Measurements from ENCODE around the gene NRTN.

NRTN gene

DNA sequence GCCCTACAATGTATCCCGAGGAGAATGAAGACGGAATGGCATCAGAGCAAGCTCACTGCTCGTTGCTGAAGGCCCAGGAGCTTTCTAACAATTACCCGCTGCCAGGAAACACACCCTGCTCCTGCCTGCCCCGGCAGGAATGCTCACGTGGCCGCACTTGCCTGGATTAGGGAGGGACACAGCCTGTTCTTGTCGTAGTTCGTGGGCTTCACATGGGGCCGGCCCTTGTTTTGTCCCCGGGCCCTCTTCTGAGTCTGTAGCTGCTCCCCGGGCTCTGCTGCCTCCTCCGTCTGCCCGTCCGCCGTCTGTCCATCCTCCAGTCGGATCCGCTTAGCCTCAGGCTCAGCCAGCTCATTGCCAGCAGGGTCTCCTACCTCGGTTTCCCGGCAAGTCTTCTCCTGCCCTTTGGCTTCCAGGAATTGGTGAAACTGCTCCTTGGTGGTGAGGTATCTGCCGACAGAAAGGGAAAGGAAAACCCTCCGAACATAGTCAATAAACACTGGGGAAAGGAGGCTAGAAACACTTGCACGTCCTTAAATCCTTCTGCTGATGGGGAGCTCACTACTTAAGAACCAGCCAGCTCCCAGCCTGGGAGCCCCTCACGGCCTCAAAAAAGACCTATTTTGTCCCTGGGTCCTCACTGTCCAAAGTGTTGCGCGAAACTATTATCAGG, 14.8 kb upstream of the NRTN start:
- DNase-seq, result no peak

DNA sequence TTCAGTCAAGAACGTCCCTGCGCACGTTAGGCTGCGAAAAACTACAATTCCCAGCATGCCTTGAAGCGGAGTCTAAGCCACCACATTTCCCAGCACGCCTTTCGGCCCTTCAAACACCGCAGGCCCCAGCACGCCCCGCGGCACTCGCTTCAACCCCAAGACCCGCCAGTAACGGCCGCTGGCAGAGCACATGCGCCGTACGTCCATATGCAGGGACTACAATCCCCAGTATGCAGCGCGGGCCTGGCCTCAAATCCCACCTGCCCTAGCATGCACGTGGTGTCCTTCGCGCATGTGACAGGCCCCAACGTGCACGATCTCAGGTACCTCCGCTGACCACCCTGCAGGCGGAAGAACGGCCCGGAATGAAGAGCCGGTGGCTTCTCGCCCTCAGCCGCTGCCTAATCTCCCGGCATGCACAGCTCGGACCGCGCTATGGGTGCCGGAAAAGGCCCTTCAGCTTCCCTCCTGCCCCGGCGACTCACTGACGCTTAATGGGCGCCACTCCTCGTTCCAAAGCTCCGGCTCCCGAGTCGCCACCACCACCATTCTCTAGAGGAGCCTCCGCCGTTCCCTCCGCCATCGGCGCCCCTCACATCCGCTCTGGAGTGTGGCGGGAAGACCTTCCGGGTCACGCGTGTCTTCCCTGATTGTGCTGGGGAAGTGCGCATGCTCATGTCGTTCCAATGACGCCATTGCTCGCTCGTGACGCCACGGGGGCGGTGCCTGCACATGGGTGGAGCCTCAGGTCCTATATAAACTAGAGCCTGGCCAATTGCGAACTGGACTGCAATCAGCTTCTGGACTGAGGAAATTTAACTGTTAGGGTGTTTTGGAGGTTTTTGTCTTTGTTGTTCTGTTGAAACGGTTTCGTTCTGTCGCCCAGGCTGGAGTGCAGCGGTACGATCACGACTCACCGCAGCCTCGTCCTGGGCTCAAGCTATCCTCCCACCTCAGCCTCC, 14.0 kb upstream of the NRTN start, which contains the start of gene DUS3L:
Gene DUS3L (minus strand): TSS at position 605 of the 962 bp plus-strand sequence. CDS start 22 bp downstream, at position 583.
- peak; percentile 56 to 98 (median 93) for DNase-seq

DNA sequence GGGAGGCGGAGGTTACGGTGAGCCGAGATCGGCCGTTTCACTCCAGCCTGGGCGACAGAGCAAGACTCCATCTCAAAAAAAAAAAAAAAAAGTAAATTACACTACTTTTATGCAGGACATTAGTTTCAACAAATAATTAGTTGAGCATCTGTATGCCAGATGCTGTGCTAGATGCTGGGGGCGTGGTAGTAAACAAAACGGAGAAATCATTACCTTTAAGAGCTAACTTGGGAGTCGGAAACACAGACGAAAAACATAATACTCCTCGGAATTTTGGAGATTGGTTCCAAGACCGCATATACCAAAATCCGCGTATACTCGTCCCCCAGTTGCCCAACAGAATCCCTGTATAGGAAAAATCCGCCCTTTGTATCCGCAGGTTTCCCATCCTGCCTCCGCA, 12.6 kb upstream of the NRTN start:
- DNase-seq, result no peak

DNA sequence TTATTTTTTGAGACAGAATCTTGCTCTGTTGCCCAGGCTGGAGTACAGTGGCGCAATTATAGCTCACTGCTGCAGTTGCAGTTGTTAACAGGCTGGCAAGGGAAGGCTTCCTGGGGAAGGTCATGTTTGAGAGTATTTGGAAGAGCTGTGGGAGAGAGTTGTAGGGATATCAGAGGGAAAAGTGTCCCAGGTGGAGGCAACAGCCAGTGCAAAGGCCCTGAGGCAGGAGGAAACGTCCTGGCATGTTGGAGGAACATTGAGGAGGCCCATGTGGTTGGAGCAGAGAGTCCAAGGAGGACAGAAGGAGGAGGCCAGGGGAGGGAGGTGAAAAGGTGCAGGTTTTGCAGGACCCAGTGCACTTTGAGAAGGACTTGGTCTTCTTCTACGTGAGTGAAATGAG, 11.7 kb upstream of the NRTN start:
- DNase-seq, result no peak

DNA sequence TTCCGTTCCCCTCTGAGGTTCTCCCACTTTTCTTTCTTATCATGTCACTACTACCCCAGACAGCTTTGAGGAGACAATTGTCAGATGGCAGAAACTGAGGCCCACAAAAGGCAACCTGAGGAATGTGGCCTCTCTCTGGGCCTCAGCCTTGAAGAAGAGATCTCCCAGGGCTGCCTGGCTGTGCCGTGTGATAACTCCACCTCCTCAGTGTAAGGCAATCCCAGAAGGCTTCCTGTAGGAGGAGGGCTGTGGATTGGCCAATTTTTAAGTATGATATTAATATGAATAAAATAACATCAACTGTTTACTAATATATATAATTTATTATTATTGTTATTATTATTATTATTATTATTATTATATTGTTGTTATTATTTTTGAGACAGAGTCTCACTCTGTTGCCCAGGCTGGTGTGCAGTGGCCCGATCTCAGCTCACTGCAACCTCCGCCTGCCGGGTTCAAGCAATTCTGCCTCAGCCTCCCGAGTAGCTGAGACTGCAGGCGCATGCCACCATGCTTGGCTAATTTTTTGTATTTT, 9.4 kb upstream of the NRTN start:
- DNase-seq, result no peak

DNA sequence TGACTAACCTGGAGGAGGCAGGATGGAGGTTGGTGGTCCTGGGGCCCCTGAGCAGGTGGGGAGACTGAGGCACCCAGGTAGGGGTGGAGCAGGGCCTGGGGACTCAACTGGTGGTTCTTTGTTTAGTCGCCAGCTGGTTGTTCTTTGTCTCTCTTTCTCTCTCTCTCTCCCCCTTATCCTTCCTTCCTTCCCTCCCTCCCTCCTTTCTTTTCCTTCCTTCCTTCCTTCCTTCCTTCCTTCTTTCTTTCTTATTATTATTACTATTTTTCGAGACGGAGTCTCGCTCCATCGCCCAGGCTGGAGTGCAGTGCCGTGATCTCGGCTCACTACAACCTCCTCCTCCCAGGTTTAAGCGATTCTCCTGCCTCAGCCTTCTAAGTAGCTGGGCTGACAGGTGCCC, 6.6 kb upstream of the NRTN start:
- no peak for DNase-seq

DNA sequence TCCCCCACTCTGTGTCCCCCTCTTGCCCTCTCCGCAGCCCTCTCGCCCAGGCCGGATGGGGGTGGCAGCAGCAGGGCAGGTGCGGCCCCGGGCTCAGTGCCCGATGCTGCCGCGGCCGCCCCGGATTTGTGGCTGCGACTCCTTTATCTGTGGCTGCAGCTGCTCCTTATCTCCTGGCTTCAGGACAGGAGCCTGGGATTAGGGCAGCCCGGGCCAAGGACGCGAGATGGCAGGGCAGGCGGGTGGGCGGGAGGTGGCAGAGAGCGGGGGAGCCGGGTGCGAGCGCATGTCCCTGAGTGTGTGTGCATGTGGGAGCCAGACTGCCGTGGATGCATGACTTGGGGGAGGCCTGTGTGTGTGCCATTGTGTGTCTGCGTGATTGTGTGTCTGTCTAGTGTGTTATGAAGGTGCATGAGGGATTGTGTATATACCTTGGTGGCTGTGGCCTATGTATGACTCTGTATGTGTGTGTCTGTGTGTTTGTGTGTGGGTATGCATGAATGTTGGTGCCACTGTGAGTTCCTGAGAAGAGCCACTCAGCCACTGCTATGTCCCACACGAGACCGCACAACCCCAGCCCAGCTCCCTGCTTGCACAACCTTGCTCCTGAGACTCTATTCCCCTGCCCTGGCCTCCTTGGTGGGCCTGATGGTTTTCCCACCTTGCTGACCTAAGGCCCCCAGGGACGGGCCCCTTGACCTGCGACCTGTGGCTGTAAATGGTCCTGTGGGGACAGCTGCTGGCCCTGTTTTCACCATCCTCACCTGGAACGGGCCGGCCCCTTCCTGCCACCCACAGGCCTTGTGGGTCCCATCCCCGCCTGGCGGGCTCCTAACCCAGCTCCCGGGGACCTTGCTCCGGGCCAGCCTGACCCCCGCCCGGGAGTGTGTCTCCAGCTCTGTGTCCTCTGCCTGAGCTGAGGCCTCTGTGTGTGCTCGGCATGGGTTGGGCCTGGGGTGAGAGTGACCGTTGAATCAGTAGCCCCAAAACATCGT, 5.3 kb upstream of the NRTN start:
- peak in 1 of 56 donors; percentile 1 for DNase-seq

DNA sequence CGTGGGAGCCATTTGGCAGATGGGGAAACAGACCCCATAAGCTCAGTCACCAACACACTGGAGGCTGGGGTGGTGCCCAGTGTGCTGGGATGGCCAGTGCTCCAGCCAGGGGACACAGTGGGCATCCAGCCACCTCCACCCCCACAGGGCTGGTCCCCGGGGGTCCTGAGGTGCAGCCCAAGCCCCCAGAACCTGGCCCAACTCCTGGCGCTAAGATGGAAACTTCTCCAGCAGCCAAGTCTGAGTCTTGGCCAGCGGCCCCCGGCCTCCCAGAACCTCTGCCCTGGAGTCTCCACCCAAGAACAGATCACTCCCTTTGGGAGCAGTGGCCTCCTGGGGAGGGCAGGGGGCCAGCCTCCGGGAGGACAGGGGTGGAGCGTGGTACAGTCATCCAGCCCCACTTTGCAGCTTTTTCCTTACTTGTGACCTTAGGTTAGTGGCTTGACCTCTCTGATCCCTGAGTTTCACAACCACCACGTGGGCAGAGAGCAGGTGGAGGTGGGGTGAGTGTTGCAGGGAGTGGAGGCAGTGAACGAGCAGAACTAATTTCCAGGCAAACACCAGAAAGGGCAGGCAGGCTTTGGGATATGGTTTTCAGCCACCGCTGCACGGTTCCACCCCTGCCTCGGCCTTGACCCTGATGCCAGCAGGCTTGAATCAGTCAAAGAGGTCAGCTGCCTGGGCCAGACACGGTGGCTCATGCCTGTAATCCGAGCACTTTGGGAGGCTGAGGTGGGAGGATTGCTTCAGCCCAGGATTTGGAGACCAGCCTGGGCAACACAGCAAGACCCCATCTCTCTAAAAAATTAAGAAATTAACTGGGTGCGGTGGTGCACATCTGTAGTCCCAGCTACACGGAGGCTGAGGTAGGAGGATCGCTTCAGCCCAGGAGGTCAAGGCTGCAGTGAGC, 4.3 kb upstream of the NRTN start:
- no peak for DNase-seq

DNA sequence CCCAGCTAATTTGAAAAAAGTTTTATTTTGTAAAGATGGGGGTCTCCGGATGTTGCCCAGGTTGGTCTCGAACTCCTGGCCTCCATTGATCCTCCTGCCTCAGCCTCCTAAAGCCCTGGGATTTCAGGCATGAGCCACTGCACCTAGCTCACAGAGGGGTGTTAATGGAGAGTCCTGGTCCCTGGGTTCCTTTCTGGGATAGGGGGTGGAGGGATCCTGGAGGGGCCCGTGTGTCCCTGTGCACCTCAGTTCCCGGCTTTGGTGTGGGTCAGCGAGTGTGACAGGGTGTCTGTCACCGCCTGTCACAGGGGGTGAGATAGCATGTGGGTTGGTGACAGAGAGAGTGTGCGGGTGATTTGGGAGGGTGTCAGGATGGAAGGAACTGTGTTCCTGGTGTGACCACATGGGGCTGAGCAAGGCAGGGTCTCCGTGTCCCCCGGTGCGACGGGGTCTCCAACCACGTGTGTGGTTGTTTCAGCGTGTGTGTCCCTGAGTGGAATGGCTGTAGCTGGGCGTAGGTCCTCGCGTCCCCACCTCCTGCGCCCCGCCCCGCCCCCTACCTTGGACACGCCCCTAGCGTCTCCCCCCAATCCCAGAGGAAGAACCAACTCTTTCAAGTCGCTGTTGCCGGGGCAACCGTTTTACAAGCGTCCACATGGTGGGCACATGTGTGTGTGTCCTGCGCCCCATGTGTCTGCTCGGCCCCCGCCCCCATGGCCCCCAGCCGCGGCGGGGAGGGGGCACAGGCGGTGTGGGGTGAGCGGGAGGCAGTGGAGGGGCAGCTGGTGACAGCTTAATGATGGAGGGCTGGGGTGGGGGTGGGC, 2.9 kb upstream of the NRTN start:
- peak in 1 of 56 donors; percentile 49 for DNase-seq

DNA sequence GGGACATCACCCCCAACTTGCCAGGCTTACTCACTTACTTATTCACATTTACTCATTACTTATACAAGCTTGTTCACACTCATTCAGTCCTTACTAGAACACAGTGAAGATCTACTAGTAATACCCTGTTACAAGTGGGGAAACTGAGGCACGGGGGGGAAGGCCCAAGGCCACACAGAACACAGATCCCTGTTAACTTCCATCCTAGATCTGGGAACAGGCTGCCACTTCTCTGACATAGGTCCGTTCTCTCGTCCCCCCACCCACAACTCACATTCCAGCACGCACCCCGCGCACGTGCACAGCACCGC, 1.5 kb upstream of the NRTN start:
- no peak for DNase-seq

DNA sequence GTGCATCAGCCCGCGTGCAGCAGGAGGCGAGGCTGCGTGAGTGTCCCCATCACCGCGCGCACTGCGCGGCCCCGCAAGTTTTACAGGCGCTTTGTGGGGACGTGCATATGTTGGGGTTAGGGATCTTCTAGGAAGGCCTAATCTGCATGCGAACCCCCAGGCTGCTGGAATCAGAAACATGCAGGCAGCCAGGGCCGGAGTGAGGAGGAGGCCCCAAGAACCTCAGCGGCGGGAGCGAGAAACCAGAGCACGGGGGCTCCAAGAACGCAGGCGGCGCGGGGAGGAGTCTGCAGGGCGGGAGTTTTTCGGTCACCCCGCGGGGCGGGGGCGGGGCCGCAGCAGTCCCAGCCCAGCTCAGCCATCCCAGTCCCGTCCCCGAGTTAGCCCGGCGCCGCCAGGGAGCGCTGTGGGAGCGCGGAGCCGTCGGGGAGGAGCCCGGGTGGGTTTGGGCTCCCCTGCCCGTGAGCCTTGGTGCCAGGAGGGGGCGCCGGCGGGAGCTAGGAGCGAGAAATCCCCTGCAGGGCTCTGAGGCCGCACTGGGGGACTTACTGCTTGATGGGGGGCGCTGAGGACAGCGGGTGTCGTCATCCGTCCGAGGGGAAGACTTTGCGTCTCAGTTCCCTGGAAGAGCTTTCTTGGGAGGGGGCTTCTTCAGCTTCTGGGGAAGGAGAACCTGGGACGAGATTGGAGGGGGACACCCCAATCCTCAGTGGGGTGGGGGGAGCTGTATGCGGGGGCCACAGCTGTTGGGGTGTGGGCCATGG, 933 bp upstream of the NRTN start:
- peak in 28 of 56 donors; percentile 1 to 75 (median 23) for DNase-seq

DNA sequence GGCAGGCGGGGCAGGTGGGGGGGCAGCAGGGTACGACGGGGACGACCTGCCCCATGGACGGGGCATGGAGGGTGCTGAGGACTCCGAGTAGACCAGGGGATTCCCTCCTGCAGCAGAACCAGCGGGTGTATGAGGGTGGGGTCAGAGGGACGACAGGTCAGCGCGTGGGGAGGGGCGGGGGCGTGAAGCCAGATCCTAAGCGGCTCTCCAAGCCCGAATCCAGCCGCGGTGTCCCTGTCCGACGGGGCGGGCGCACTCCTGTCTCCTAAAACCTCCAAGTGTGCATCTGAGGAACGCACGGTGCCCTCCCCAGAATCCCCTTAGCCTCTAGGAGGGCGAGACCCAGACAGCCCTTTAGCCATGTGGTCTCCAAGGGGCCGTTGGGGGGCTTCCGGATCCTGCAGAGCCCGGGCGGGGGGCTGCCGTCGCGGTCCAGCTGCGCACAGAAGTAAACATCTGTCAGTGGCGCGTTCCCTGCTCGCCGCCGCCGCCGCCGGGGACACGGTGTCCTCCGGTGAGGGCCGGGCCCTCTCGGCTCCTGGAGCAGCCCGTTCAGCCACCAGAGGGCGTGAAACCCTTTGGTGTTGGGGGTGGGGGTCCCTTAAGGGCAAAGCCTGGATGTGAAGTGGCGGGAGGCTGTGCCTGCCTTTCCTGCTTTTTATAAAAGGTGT, 730 bp downstream of the NRTN start:
- peak in 2 of 56 donors; percentile 9 to 53 for DNase-seq

DNA sequence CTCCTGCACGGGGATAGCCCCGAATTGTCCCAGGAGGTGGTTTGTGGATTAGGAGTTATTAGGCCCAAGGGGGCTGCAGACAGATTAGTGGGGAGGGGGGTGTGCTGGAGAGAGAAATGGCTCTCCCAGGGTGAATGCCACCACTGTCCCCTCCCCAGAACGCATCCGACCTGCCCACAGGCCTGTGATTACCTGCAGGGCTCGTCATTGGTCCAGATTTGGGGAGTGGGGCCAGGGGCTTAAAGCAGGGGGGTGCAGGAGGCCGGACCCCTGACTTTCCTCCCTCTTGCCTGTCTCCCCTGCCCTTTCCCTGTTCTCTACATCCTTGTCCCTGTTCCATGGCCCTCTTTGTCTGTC, 1.2 kb downstream of the NRTN start:
- no peak for DNase-seq

DNA sequence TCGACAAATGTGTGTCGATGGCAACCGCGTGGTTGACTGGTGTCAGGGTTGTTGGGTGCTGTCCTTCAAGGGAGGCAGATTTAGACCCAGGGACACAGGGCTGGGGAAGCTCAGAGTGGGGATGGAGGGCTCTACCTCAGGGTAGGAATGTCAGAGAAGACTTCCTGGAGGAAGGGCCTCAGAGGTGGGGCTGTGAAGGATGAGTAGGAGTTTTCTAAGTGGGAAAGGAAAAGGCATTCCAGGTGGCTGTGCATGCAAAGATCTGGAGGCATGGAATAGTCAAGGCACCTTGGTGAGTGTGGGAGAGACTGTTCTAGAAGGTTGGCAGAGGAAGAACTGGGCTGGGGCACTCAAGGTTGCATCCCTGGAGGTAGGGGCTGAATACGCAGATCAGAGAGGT, 2.0 kb downstream of the NRTN start:
- DNase-seq, result no peak

DNA sequence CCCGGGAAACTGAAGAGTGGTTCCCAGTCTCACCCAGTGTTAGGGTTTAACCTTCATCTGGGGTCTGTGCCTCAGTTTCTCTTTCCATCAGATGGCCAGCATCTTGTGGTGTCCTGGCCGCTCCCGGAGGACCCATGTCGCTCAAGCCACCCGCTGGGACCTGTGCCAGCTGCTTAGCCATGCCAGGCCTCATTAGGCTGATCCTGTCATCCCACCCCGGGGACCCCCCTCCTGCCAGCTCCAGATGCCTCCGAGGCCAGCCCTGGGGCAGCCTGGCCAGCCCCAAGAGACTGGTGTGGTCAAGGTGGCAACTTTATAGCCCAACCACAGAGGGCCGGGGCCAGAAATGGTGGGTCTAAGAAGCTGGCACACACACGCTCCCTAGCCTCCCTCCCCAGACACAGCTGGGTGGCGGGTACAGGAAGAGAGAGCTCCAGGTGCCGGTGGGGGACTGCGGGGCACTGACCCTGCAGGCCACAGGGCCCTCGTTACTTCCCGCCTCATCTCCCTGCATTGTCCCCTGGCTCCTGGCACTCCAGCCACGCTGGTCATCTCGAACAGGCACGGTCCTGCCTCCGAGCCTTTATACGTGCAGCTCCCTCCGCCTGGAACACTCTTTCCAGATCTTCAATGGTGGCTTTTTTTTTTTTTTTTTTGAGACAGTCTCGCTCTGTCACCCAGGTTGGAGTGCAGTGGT, 3.4 kb downstream of the NRTN start:
- DNase-seq, result no peak

DNA sequence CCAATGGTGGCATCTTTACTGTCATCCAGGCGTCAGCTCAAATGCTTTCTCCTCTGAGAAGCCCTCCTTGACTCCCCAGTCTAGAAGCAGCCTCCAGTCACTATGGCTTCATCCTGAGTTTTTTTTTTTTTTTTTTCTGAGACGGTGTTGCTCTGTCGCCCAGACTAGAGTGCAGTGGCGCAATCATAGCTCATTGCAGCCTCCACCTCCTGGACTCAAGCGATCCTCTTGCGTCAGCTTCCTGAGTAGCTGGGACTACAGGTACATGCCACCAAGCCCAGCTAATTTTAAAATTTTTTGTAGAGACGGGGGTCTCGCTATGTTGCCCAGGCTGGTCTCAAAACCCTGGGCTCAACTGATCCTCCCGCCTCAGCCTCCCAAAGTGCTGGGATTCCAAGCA, 4.2 kb downstream of the NRTN start:
- no peak for DNase-seq

DNA sequence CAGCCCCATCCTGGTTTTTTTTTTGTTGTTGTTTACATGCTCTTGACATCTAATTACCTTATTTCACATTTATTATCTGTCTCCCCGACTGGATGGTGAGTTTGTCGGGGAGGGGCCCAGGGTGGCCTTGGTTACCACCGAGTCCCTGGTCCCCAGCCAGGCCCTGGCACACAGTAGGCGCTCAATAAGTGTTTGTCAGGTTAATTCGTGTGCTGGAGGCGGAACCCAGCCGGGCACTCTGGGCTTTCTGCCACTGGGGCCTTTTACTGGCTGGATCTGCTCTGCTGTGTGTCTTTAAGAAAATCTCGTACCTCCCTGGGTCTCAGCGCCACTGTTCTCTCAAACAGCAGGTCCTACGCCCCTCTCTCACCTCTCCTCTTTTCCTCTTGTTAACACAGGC, 4.6 kb downstream of the NRTN start:
- DNase-seq, result no peak
